ENCODE data around the gene CREB3L1. TPM values are rescaled to one million over a fixed set of nuclear protein-coding genes. Genes with fewer than 3 reads are reported as not detected.

CREB3L1 gene
- total and polyA plus RNA-seq, 2 donors (not counting 3 experiments of a cell fraction or from before 2014, with no cell fraction given): 0.23 to 0.84 TPM

DNA sequence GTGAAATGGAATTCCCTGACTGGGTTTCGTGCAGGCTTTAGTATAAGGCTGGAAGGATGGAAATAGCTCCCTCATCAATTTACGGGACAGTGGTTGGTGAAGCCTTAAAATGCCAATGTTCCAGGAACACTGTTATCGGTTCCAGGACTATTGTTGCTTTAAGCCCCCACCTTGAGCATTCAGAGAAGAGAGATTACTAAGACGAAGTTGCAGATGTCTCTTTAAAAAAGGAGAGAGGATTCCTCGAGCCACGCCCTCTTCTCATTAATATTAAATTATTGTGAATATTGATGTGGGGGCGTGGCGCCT, 195 bp upstream of the CREB3L1 start:
- POLR2A ChIA-PET: no interaction called here
- peak; percentile 24 for DNase-seq (ENCODE audit: low read depth, low spot score)
- intact Hi-C loops (cut with micrococcal nuclease) (loop anchor here (2.0 kb wide), 1 partner anchor 20 kb away; no protein-coding TSS in a partner anchor), dilution Hi-C loops (cut with MboI; ENCODE audit: extremely low pct_ligation_motif_present, low sequenced_read_pairs) (no loop called here)
- H4K20me1 ChIP-seq (replicated peaks; ENCODE audit: control insufficient read depth, extremely low read depth, insufficient read depth, low read length): no peaks in the 10 kb centered on the region
- no peaks in the 10 kb centered on the region for H3K9me1 ChIP-seq (replicated peaks; ENCODE audit: control insufficient read depth, extremely low read depth, insufficient read depth, low read length)
- peak overlapping the region in 1 of 3 experiments; percentile 33 for H3K4me3 ChIP-seq (replicated peaks in 1 of 3; ENCODE audit: insufficient read depth in 1 of 3, low read depth in 1 of 3, low read length in 3 of 3)
- H3K9me3 ChIP-seq (replicated peaks; ENCODE audit: control insufficient read depth, insufficient read depth, low read length): no peaks in the 10 kb centered on the region
- H3K4me1 ChIP-seq (ENCODE audit: control insufficient read depth, extremely low read depth, insufficient read depth, low read length): peaks cover 16% of the 10 kb centered on the region
- H3K27ac ChIP-seq (ENCODE audit: insufficient read depth, low read depth, low read length): no peak overlapping the region
- BruUV-seq (replicated peaks): no TSS peak
- peaks cover 32 to 39% of the 10 kb centered on the region in 2 experiments for H3K27me3 ChIP-seq (ENCODE audit: control insufficient read depth in 2 of 2, insufficient read depth in 2 of 2, low read length in 2 of 2)
- no peaks in the 10 kb centered on the region for H3K79me2 ChIP-seq (ENCODE audit: control insufficient read depth, insufficient read depth, low read length)
- no peak overlapping the region for H3K4me2 ChIP-seq (ENCODE audit: insufficient read depth, low read length)
- CTCF ChIA-PET: interaction anchor here (0.7 to 5.1 kb wide), 5 partner anchors 19 to 68 kb away, joined by 3 to 37 read pairs (median 6); no protein-coding TSS in a partner anchor
- FAIRE-seq: no peak
- H3K36me3 ChIP-seq (ENCODE audit: control insufficient read depth in 2 of 2, extremely low read depth in 1 of 2, insufficient read depth in 2 of 2, low read length in 2 of 2): no peaks in the 10 kb centered on the region
- TF ChIP-seq GATA2 (IDR thresholded peaks at IDR 0.05; ENCODE audit: insufficient read depth, insufficient read length, low read depth, low read length) (no peak), FOS (IDR thresholded peaks at IDR 0.05; ENCODE audit: borderline replicate concordance, insufficient read depth, low read length) (no peak), MYC (IDR thresholded peaks at IDR 0.05; ENCODE audit: low read depth, low read length) (no peak), JUN (IDR thresholded peaks at IDR 0.05; ENCODE audit: borderline replicate concordance, insufficient read depth, insufficient read length, low read depth) (no peak), EZH2 (IDR thresholded peaks at IDR 0.05; ENCODE audit: borderline replicate concordance, low read depth, low read length, severe bottlenecking) (no peak), POLR2A (IDR thresholded peaks at IDR 0.05; ENCODE audit: low read depth, low read length) (no peak), POLR2AphosphoS5 (IDR thresholded peaks at IDR 0.05; ENCODE audit: insufficient read depth, low read depth, low read length) (no peak)
- TF ChIP-seq, protein P1, sequence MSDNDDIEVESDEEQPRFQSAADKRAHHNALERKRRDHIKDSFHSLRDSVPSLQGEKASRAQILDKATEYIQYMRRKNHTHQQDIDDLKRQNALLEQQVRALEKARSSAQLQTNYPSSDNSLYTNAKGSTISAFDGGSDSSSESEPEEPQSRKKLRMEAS (IDR thresholded peaks at IDR 0.05; ENCODE audit: insufficient read depth, insufficient read length): no peak
- TF ChIP-seq, protein P2, sequence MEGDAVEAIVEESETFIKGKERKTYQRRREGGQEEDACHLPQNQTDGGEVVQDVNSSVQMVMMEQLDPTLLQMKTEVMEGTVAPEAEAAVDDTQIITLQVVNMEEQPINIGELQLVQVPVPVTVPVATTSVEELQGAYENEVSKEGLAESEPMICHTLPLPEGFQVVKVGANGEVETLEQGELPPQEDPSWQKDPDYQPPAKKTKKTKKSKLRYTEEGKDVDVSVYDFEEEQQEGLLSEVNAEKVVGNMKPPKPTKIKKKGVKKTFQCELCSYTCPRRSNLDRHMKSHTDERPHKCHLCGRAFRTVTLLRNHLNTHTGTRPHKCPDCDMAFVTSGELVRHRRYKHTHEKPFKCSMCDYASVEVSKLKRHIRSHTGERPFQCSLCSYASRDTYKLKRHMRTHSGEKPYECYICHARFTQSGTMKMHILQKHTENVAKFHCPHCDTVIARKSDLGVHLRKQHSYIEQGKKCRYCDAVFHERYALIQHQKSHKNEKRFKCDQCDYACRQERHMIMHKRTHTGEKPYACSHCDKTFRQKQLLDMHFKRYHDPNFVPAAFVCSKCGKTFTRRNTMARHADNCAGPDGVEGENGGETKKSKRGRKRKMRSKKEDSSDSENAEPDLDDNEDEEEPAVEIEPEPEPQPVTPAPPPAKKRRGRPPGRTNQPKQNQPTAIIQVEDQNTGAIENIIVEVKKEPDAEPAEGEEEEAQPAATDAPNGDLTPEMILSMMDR (IDR thresholded peaks at IDR 0.05; ENCODE audit: extremely low read depth in 1 of 2, insufficient read depth in 1 of 2, low read depth in 1 of 2, low read length in 2 of 2): no peak
- no peak overlapping the region for H2AFZ ChIP-seq (ENCODE audit: low read depth, low read length)
- no peak overlapping the region for H3K9ac ChIP-seq (replicated peaks; ENCODE audit: extremely low read depth, insufficient read depth, low read length)

All from endothelial cell of umbilical vein (primary cell).